A549 (cell line): ENCODE measurements around the gene SGO2. TPM values are rescaled to one million over a fixed set of nuclear protein-coding genes. Genes with fewer than 3 reads are reported as not detected.

ENCODE experiments used
- ATAC-seq, 2 experiments: fragments of 200-7000 bp in 1 of 2; fragments of >200 bp in 1 of 2; cut with Nextera tagmentation in 1 of 2; cut with Tn5 transposase in 1 of 2; 3 replicates each; pipeline versions ENCODE4 v1.8.0 to v1.9.1; 2018 to 2020; ENCODE audit warnings: mild to moderate bottlenecking in 1 of 2, moderate library complexity in 1 of 2
- CTCF ChIA-PET: fragments of 300-600 bp; sonication (Branson Sonifier 250); formaldehyde crosslinking; extraction: SDS; loops from one replicate; lab custom pipeline; 2021; ENCODE audit warnings: antibody characterized with exemption, inconsistent platforms; lab: Yijun Ruan, JAX
- POLR2A ChIA-PET: fragments of 350-600 bp; formaldehyde crosslinking; extraction: SDS; loops from one replicate; lab custom pipeline; 2021; ENCODE audit warnings: antibody characterized with exemption, inconsistent platforms; lab: Yijun Ruan, JAX
- DNase-seq, 2 experiments: peaks; one replicate each; pipeline versions ENCODE4 v3.0.0 to v3.0.0-alpha.2; 2011 to 2016; ENCODE audit warnings: low read depth in 1 of 2, low spot score in 1 of 2
- FAIRE-seq: peaks from 2 replicates; lab custom pipeline; 2011; peaks lifted over from hg19 to GRCh38; lab: Jason Lieb, UNC
- H3K27ac ChIP-seq, 2 experiments: fragments of >200 bp; sonication (Bioruptor Twin); formaldehyde crosslinking; 3 replicates each; pipeline ENCODE4 v1.5.1; 2016 to 2017
- H3K4me1 ChIP-seq: fragments of >200 bp; sonication (Bioruptor Twin); formaldehyde crosslinking; 3 replicates; pipeline ENCODE4 v1.6.1; 2016
- H3K4me2 ChIP-seq: fragments of >200 bp; sonication (Bioruptor Twin); formaldehyde crosslinking; 3 replicates; pipeline ENCODE4 v1.6.1; 2016
- H3K4me3 ChIP-seq: fragments of >200 bp; sonication (Bioruptor Twin); formaldehyde crosslinking; 3 replicates; pipeline ENCODE4 v1.5.1; 2016
- H3K9me3 ChIP-seq: fragments of >200 bp; sonication (Bioruptor Twin); formaldehyde crosslinking; 3 replicates; pipeline ENCODE4 v1.6.1; 2016
- CBX2 ChIP-seq: fragments of 200-600 bp; sonication (generic); IDR thresholded peaks from 2 replicates; pipeline ENCODE4 v1.6.1; 2016; ENCODE audit warnings: low read depth, mild to moderate bottlenecking, borderline replicate concordance
- CBX8 ChIP-seq: fragments of 200-600 bp; sonication (generic); IDR thresholded peaks from 2 replicates; pipeline ENCODE4 v1.6.1; 2016
- CEBPB ChIP-seq, 2 experiments: fragments of >200 bp in 1 of 2; sonication (Bioruptor Twin) in 1 of 2; formaldehyde crosslinking in 1 of 2; IDR thresholded peaks; 2 replicates each; pipeline ENCODE4 v1.6.1; 2012 to 2016
- CHD2 ChIP-seq: fragments of 150-350 bp; IDR thresholded peaks from 2 replicates; pipeline ENCODE4 v1.6.1; 2014; ENCODE audit warnings: low read length; ENCODE audit not compliant: partially characterized antibody
- EHMT2 ChIP-seq: fragments of 200-600 bp; sonication (generic); IDR thresholded peaks from 2 replicates; pipeline ENCODE4 v1.6.1; 2016; ENCODE audit warnings: antibody characterized with exemption, low read depth, mild to moderate bottlenecking, moderate library complexity
- ESRRA ChIP-seq: fragments of 150-350 bp; IDR thresholded peaks from 2 replicates; pipeline ENCODE4 v1.6.1; 2014; ENCODE audit warnings: mild to moderate bottlenecking, low read length, borderline replicate concordance
- FOSB ChIP-seq: fragments of 250-450 bp; sonication (Bioruptor Pico); IDR thresholded peaks from 2 replicates; pipeline ENCODE4 v1.5.0; 2020; ENCODE audit warnings: mild to moderate bottlenecking, moderate library complexity
- FOSL2 ChIP-seq, 2 experiments: fragments of 450-650 bp in 1 of 2; fragments of >200 bp in 1 of 2; sonication (Bioruptor Twin) in 1 of 2; formaldehyde crosslinking; IDR thresholded peaks; 2 replicates each; pipeline versions ENCODE4 v1.5.0 to v1.6.1; 2016 to 2020; ENCODE audit warnings: mild to moderate bottlenecking in 1 of 2, moderate library complexity in 1 of 2
- HEYL ChIP-seq: fragments of 250-450 bp; sonication (Bioruptor Pico); IDR thresholded peaks from 2 replicates; pipeline ENCODE4 v1.8.0; 2021; ENCODE audit warnings: mild to moderate bottlenecking, moderate library complexity
- HOXB5 ChIP-seq: fragments of 250-450 bp; sonication (Bioruptor Pico); IDR thresholded peaks from 2 replicates; pipeline ENCODE4 v1.5.0; 2020; ENCODE audit warnings: mild to moderate bottlenecking, moderate library complexity
- JUNB ChIP-seq: fragments of >200 bp; sonication (Bioruptor Twin); formaldehyde crosslinking; IDR thresholded peaks from 2 replicates; pipeline ENCODE4 v1.6.1; 2016
- KDM1A ChIP-seq: fragments of 200-600 bp; sonication (generic); IDR thresholded peaks from 2 replicates; pipeline ENCODE4 v1.6.1; 2016; ENCODE audit warnings: low read depth, mild to moderate bottlenecking
- MAFK ChIP-seq: fragments of 450-650 bp; IDR thresholded peaks from 2 replicates; pipeline ENCODE4 v1.6.1; 2014; ENCODE audit not compliant: partially characterized antibody
- MAZ ChIP-seq: fragments of 150-350 bp; IDR thresholded peaks from 2 replicates; pipeline ENCODE4 v1.6.1; 2014; ENCODE audit warnings: antibody characterized with exemption, low read depth, low read length, borderline replicate concordance
- MYC ChIP-seq: IDR thresholded peaks from 2 replicates; pipeline ENCODE4 v1.6.1; 2012; ENCODE audit warnings: mild to moderate bottlenecking, inconsistent platforms, low read length, improper control_type of control experiment, borderline replicate concordance
- NR3C1 ChIP-seq: fragments of >200 bp; sonication (Bioruptor Twin); formaldehyde crosslinking; IDR thresholded peaks from 3 replicates; pipeline ENCODE4 v1.6.1; 2017
- POLR2A ChIP-seq: IDR thresholded peaks from 2 replicates; pipeline ENCODE4 v1.6.1; 2012; ENCODE audit warnings: mild to moderate bottlenecking, low read length
- RAD21 ChIP-seq, 2 experiments: fragments of >200 bp in 1 of 2; sonication (Bioruptor Twin) in 1 of 2; formaldehyde crosslinking in 1 of 2; IDR thresholded peaks in 1 of 2; conservative IDR thresholded peaks in 1 of 2; 2 replicates in 1 of 2; 3 replicates in 1 of 2; pipeline ENCODE4 v1.6.1; 2012 to 2018; ENCODE audit warnings: inconsistent platforms in 1 of 2
- SREBF2 ChIP-seq: fragments of 450-650 bp; IDR thresholded peaks from 2 replicates; pipeline ENCODE4 v1.6.1; 2014; ENCODE audit warnings: mild to moderate bottlenecking, moderate library complexity
- TFCP2L1 ChIP-seq: fragments of 250-450 bp; sonication (Bioruptor Pico); IDR thresholded peaks from 2 replicates; pipeline ENCODE4 v1.5.0; 2021; ENCODE audit warnings: mild to moderate bottlenecking
- ZC3H11A ChIP-seq: fragments of 450-650 bp; IDR thresholded peaks from 2 replicates; pipeline ENCODE4 v1.6.1; 2014; ENCODE audit warnings: antibody characterized with exemption, mild to moderate bottlenecking
- ZNF302 ChIP-seq: fragments of 250-450 bp; sonication (Bioruptor Pico); IDR thresholded peaks from 2 replicates; pipeline ENCODE4 v1.9.0; 2021; ENCODE audit warnings: inconsistent platforms, mild to moderate bottlenecking, moderate library complexity
- WGBS: methylation state at CpG from one replicate; pipeline ENCODE4 v1.1.6; 2017; ENCODE audit errors: missing lambda C conversion rate; 5-methylcytosine and 5-hydroxymethylcytosine counted together
- polyA plus RNA-seq, 4 experiments: library from polyadenylated mRNA; depleted of rRNA in 3 of 4; stranded (reverse); fragments of >200 nt; fragmentation: RNase III in 1 of 4; extraction: RNeasy Plus Mini Kit Qiagen cat#74134 plus additional on column Dnase treatment in 1 of 4; gene quantifications; 2 replicates in 3 of 4; 3 replicates in 1 of 4; pipeline ENCODE4 v1.2.3, GENCODE V29; 2011 to 2017
- TF ChIP-seq, protein P1 (sequence below): fragments of >200 bp; sonication (Bioruptor Twin); formaldehyde crosslinking; IDR thresholded peaks from 2 replicates; pipeline ENCODE4 v1.6.1; 2016
- TF ChIP-seq, protein P2 (sequence below): fragments of 250-450 bp; sonication (Bioruptor Pico); IDR thresholded peaks from 2 replicates; pipeline ENCODE4 v1.5.0; 2021; ENCODE audit warnings: mild to moderate bottlenecking, moderate library complexity, borderline replicate concordance
- TF ChIP-seq, protein P3 (sequence below): IDR thresholded peaks from 2 replicates; pipeline ENCODE4 v1.6.1; 2012; ENCODE audit warnings: low read depth, borderline replicate concordance
- TF ChIP-seq, protein P4 (sequence below): IDR thresholded peaks from 2 replicates; pipeline ENCODE4 v1.6.1; 2012

SGO2 gene
- polyA plus RNA-seq, 2 of the 4 experiments (the other 2 are of a cell fraction): 14.4 to 26.2 TPM

DNA sequence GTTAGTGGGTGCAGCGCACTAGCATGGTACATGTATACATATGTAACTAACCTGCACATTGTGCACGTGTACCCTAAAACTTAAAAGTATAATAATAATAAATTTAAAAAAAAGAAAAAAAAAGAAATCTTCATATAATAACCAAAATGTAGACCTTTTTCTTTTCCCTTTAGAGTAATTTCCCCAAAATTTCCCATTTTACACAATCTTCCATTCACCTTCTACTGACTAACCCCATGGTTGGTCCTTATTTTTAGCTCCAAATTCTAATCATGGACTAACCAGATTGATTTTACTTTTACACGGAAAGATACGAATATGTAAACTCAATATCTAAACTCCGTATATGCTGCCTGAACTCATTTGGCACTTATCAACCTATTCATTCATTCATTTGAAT is 23.8 kb upstream of the SGO2 start:
- ATAC-seq: no peak
- H3K27ac ChIP-seq: no peak overlapping the region
- DNase-seq: no peak
- no peak for FAIRE-seq
- POLR2A ChIA-PET: no interaction called here
- peaks cover 1% of the 10 kb centered on the region; the same call in 2 of the 3 replicates for H3K4me1 ChIP-seq
- CTCF ChIA-PET: interaction anchor here (0.9 kb wide), 1 partner anchor 529 kb away, joined by 4 read pairs; no protein-coding TSS in a partner anchor
- no peak overlapping the region for H3K4me2 ChIP-seq
- no peaks in the 10 kb centered on the region for H3K9me3 ChIP-seq
- 93% methylated on average over 5 of the region's 5 CpGs for WGBS
- TF ChIP-seq HOXB5 (CRISPR knock-in tag) (no peak), MAFK (no peak), MAZ (no peak), CHD2 (no peak), JUNB (no peak), RAD21 (conservative IDR thresholded peaks at IDR 0.05 in 1 of 2, IDR thresholded peaks at IDR 0.05 in 1 of 2) (no peak), POLR2A (no peak), NR3C1 (no peak), ESRRA (no peak), SREBF2 (no peak), ZC3H11A (no peak), FOSB (CRISPR knock-in tag) (no peak), CBX8 (no peak), CBX2 (no peak), ZNF302 (CRISPR knock-in tag) (no peak), TFCP2L1 (no peak)
- TF ChIP-seq, protein P1, sequence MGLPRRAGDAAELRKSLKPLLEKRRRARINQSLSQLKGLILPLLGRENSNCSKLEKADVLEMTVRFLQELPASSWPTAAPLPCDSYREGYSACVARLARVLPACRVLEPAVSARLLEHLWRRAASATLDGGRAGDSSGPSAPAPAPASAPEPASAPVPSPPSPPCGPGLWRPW: no peak
- H3K4me3 ChIP-seq: no peak overlapping the region

DNA sequence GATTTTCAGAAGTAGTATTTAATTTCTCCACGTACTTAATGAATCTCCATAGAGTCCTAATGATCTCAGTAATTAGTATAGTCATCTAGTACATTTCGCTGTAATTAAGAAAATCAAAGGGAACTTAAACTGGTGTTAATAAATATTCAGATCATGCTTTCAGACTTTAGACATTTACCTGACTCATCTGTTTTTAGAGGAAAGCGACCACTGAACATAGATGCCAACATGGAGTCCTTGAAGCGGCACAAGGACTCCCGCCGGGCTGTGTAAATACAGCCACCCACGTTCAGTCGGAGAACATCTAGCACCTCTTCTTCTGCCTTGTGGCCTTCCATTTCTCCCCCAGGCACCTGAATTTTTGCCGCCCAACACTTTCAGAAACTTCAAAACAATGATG is 19.3 kb upstream of the SGO2 start:
- no peak for TF ChIP-seq ZNF302 (CRISPR knock-in tag)
- peak; percentile 55 for TF ChIP-seq MAFK
- ATAC-seq (no peak), DNase-seq (no peak), FAIRE-seq (no peak)
- ChIA-PET CTCF (interaction anchor here (1.5 kb wide), 1 partner anchor 532 kb away, joined by 4 read pairs; no protein-coding TSS in a partner anchor), POLR2A (no interaction called here)
- WGBS: 73% methylated on average over 9 of the region's 9 CpGs
- Histone ChIP-seq H3K9me3 (no peaks in the 10 kb centered on the region), H3K27ac (no peak overlapping the region), H3K4me2 (no peak overlapping the region), H3K4me1 (peaks cover 21% of the 10 kb centered on the region), H3K4me3 (no peak overlapping the region)

DNA sequence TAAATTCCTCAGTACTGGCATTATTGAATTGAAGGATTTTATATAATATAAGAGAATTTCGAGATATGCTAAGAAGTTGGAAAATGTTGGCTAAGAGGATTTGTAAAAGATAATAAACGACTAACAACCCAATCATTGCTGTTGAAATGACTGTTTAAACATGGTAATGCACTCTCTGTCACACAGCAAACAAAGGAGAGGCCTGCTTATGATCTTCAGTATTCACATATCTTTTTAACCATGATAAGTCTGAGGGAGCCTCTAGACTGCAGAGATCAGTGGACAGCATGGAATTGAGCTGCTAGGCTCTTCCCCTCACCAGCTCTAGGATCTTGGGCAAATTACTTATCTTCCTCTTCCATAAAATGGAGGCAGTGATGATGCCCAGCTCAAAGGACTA is 18.8 kb upstream of the SGO2 start:
- no peak for ATAC-seq

More for the DNA sequence above, 18.8 kb upstream of the SGO2 start:
- POLR2A ChIA-PET: no interaction called here
- DNase-seq (no peak), FAIRE-seq (no peak)
- H3K4me3 ChIP-seq: no peak overlapping the region
- peak overlapping the region; percentile 25; the same call in 1 of the 3 replicates for H3K4me2 ChIP-seq
- WGBS: 51% methylated on average over 2 of the region's 2 CpGs
- no peak overlapping the region for H3K27ac ChIP-seq
- no peaks in the 10 kb centered on the region for H3K9me3 ChIP-seq
- TF ChIP-seq EHMT2 (no peak), CBX8 (no peak), CBX2 (no peak), KDM1A (no peak), MYC (no peak), FOSL2 (IDR thresholded peaks at IDR 0.05) (no peak), FOSL2 (CRISPR knock-in tag; IDR thresholded peaks at IDR 0.05) (no peak), CEBPB (IDR thresholded peaks at IDR 0.05) (no peak), SREBF2 (no peak), HEYL (CRISPR knock-in tag) (no peak)
- TF ChIP-seq, protein P2, sequence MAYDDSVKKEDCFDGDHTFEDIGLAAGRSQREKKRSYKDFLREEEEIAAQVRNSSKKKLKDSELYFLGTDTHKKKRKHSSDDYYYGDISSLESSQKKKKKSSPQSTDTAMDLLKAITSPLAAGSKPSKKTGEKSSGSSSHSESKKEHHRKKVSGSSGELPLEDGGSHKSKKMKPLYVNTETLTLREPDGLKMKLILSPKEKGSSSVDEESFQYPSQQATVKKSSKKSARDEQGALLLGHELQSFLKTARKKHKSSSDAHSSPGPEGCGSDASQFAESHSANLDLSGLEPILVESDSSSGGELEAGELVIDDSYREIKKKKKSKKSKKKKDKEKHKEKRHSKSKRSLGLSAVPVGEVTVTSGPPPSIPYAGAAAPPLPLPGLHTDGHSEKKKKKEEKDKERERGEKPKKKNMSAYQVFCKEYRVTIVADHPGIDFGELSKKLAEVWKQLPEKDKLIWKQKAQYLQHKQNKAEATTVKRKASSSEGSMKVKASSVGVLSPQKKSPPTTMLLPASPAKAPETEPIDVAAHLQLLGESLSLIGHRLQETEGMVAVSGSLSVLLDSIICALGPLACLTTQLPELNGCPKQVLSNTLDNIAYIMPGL (CRISPR knock-in tag): no peak
- TF ChIP-seq, protein P1: no peak
- TF ChIP-seq, protein P3, sequence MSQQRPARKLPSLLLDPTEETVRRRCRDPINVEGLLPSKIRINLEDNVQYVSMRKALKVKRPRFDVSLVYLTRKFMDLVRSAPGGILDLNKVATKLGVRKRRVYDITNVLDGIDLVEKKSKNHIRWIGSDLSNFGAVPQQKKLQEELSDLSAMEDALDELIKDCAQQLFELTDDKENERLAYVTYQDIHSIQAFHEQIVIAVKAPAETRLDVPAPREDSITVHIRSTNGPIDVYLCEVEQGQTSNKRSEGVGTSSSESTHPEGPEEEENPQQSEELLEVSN: no peak
- TF ChIP-seq, protein P4, sequence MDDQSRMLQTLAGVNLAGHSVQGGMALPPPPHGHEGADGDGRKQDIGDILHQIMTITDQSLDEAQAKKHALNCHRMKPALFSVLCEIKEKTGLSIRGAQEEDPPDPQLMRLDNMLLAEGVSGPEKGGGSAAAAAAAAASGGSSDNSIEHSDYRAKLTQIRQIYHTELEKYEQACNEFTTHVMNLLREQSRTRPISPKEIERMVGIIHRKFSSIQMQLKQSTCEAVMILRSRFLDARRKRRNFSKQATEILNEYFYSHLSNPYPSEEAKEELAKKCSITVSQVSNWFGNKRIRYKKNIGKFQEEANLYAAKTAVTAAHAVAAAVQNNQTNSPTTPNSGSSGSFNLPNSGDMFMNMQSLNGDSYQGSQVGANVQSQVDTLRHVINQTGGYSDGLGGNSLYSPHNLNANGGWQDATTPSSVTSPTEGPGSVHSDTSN: no peak
- peaks cover 21% of the 10 kb centered on the region for H3K4me1 ChIP-seq
- CTCF ChIA-PET: interaction anchor here (1.5 kb wide), 1 partner anchor 533 kb away, joined by 4 read pairs; no protein-coding TSS in a partner anchor
